HCT116 (cell line): ENCODE results near the gene ALOX12B. TPM values are rescaled to one million over a fixed set of nuclear protein-coding genes. Genes with fewer than 3 reads are reported as not detected.

Experiments used
- ATAC-seq: fragments of 200-7000 bp; cut with Tn5 transposase; 2 replicates; pipeline ENCODE4 v1.9.1; 2020; ENCODE audit warnings: mild to moderate bottlenecking, moderate library complexity
- BruUV-seq: library from RNA; stranded (reverse); fragments of 400-500 nt; replicated peaks from 2 replicates; lab custom pipeline; 2021; lab: Mats Ljungman, UMichigan
- CTCF ChIA-PET: fragments of 300-600 bp; sonication (Branson Sonifier 250); formaldehyde crosslinking; loops from one replicate; lab custom pipeline; 2021; ENCODE audit warnings: antibody characterized with exemption; lab: Charles Lee
- POLR2A ChIA-PET: fragments of 300-600, 350-600 bp; sonication (Branson Sonifier 250); formaldehyde crosslinking; loops from one replicate; lab custom pipeline; 2021; ENCODE audit warnings: antibody characterized with exemption; lab: Charles Lee
- RAD21 ChIA-PET, 2 experiments: fragments of 300-600 bp; sonication (Branson Sonifier 250); formaldehyde crosslinking; loops; one replicate each; lab custom pipeline; 2023; ENCODE audit warnings: low total read pairs in 2 of 2; ENCODE audit not compliant: uncharacterized antibody in 2 of 2, unreplicated experiment in 2 of 2, low non-redundant PET in 1 of 2; lab: Charles Lee
- DNase-seq: peaks from one replicate; pipeline ENCODE4 v3.0.0-alpha.2; 2010; ENCODE audit warnings: low read depth, low spot score
- H2AFZ ChIP-seq: fragments of 200-600 bp; shearing (Covaris generic), sonication (generic); 2 replicates; pipeline ENCODE4 v1.6.1; 2017; ENCODE audit warnings: low read depth, mixed run types, mixed read lengths, antibody characterized with exemption, low read length; ENCODE audit not compliant: poor library complexity, severe bottlenecking
- H3K27ac ChIP-seq: 2 replicates; pipeline ENCODE4 v1.5.1; 2012; ENCODE audit warnings: low read depth, low read length
- H3K27me3 ChIP-seq: fragments of 200-600 bp; sonication (generic); 2 replicates; pipeline ENCODE4 v1.6.1; 2016; ENCODE audit warnings: mixed run types, low read length, mixed read lengths; ENCODE audit not compliant: insufficient read depth
- H3K36me3 ChIP-seq, 2 experiments: fragments of 200-500 bp in 1 of 2; fragments of 200-600 bp in 1 of 2; sonication (Bioruptor generic) in 1 of 2; sonication (generic) in 1 of 2; 2 replicates each; pipeline versions ENCODE4 v1.5.1 to v1.6.1; 2014 to 2016; ENCODE audit warnings: low read length in 2 of 2, inconsistent platforms in 1 of 2, mixed read lengths in 1 of 2, mixed run types in 1 of 2; ENCODE audit not compliant: insufficient read depth in 2 of 2, control insufficient read depth in 1 of 2
- H3K4me1 ChIP-seq, 2 experiments: fragments of 200-600 bp in 1 of 2; sonication (generic) in 1 of 2; 2 replicates each; pipeline versions ENCODE4 v1.5.1 to v1.6.1; 2012 to 2017; ENCODE audit warnings: low read length in 2 of 2, inconsistent platforms in 1 of 2, mild to moderate bottlenecking in 1 of 2, mixed read lengths in 1 of 2, mixed run types in 1 of 2, moderate library complexity in 1 of 2; ENCODE audit not compliant: insufficient read depth in 2 of 2, control insufficient read depth in 1 of 2
- H3K4me2 ChIP-seq: fragments of 200-600 bp; sonication (generic); 2 replicates; pipeline ENCODE4 v1.6.1; 2017; ENCODE audit warnings: mixed run types, low read length, mixed read lengths
- H3K4me3 ChIP-seq, 2 experiments: fragments of 200-600 bp in 1 of 2; sonication (generic) in 1 of 2; replicated peaks in 1 of 2; 2 replicates each; pipeline ENCODE4 v1.5.1; 2011 to 2016; ENCODE audit warnings: low read length in 2 of 2, control low read depth in 1 of 2, low read depth in 1 of 2, mild to moderate bottlenecking in 1 of 2, mixed read lengths in 1 of 2, mixed run types in 1 of 2
- H3K79me2 ChIP-seq: fragments of 200-600 bp; sonication (generic); 2 replicates; pipeline ENCODE4 v1.6.1; 2017; ENCODE audit warnings: mild to moderate bottlenecking, mixed run types, low read length, moderate library complexity, mixed read lengths; ENCODE audit not compliant: insufficient read depth
- H3K9ac ChIP-seq: fragments of 200-600 bp; sonication (generic); 2 replicates; pipeline ENCODE4 v1.6.1; 2016; ENCODE audit warnings: low read length, mixed read lengths
- H3K9me2 ChIP-seq: fragments of 200-600 bp; sonication (generic), shearing (Covaris generic); 2 replicates; pipeline ENCODE4 v1.6.1; 2017; ENCODE audit warnings: mixed run types, mild to moderate bottlenecking, moderate library complexity; ENCODE audit not compliant: insufficient read depth
- H3K9me3 ChIP-seq, 2 experiments: fragments of 200-500 bp in 1 of 2; fragments of 200-600 bp in 1 of 2; sonication (Bioruptor generic) in 1 of 2; sonication (generic) in 1 of 2; 2 replicates each; pipeline ENCODE4 v1.6.1; 2014 to 2017; ENCODE audit warnings: low read length in 2 of 2, mixed read lengths in 2 of 2, inconsistent platforms in 1 of 2, low read depth in 1 of 2, mild to moderate bottlenecking in 1 of 2, mixed run types in 1 of 2, moderate library complexity in 1 of 2; ENCODE audit not compliant: control insufficient read depth in 1 of 2, insufficient read depth in 1 of 2
- H4K20me1 ChIP-seq: fragments of 200-600 bp; sonication (generic), shearing (Covaris generic); 2 replicates; pipeline ENCODE4 v1.6.1; 2017; ENCODE audit warnings: mixed run types, mild to moderate bottlenecking, moderate library complexity; ENCODE audit not compliant: insufficient read depth
- ELF1 ChIP-seq: IDR thresholded peaks from 2 replicates; pipeline ENCODE4 v1.6.1; 2012; ENCODE audit warnings: low read depth, borderline replicate concordance
- FOSL1 ChIP-seq: IDR thresholded peaks from 2 replicates; pipeline ENCODE4 v1.6.1; 2012; ENCODE audit warnings: low read depth
- JUND ChIP-seq: IDR thresholded peaks from 2 replicates; pipeline ENCODE4 v1.6.1; 2012
- intact Hi-C: fragments of 100-400 bp; cut with micrococcal nuclease; formaldehyde crosslinking; loops from 2 replicates; pipeline ENCODE4 v1.10.0; 2022
- total RNA-seq: library from RNA; stranded (reverse); gene quantifications from one replicate; pipeline ENCODE4 v1.2.1, GENCODE V29; 2021; ENCODE audit not compliant: unreplicated experiment
- TF ChIP-seq, protein P1 (sequence below): IDR thresholded peaks from 2 replicates; pipeline ENCODE4 v1.6.1; 2011; ENCODE audit warnings: mild to moderate bottlenecking, low read length, moderate library complexity; ENCODE audit not compliant: insufficient replicate concordance; ENCODE audit errors: extremely low read depth
- TF ChIP-seq, protein P2 (sequence below): IDR thresholded peaks from 2 replicates; pipeline ENCODE4 v1.6.1; 2012
- TF ChIP-seq, protein P3 (sequence below): IDR thresholded peaks from 2 replicates; pipeline ENCODE4 v1.6.1; 2012

ALOX12B gene
- total RNA-seq, 1 experiment from 2014 or later: 3.8 TPM

DNA sequence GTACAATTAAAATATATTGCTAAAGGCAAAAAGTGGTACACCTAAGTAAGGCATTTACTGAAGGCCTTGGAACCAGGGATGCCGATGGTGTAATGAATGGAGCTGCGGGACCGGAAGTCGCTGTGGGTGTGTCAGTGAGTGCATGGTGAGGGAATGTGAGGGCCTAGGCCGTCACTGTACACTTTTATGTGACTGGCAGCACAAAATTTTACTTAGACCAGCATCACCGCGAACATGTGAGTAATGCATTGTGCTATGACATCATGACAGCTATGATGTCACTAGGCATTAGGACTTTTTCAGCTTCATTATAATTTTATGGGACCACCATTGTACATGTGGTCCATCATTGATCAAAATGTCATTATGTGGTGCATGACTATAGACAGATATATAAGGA lies 33.9 kb downstream of the ALOX12B start (continued):
- TF ChIP-seq, protein P1, sequence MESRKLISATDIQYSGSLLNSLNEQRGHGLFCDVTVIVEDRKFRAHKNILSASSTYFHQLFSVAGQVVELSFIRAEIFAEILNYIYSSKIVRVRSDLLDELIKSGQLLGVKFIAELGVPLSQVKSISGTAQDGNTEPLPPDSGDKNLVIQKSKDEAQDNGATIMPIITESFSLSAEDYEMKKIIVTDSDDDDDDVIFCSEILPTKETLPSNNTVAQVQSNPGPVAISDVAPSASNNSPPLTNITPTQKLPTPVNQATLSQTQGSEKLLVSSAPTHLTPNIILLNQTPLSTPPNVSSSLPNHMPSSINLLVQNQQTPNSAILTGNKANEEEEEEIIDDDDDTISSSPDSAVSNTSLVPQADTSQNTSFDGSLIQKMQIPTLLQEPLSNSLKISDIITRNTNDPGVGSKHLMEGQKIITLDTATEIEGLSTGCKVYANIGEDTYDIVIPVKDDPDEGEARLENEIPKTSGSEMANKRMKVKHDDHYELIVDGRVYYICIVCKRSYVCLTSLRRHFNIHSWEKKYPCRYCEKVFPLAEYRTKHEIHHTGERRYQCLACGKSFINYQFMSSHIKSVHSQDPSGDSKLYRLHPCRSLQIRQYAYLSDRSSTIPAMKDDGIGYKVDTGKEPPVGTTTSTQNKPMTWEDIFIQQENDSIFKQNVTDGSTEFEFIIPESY: no peak
- TF ChIP-seq, protein P2, sequence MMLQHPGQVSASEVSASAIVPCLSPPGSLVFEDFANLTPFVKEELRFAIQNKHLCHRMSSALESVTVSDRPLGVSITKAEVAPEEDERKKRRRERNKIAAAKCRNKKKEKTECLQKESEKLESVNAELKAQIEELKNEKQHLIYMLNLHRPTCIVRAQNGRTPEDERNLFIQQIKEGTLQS: no peak
- TF ChIP-seq FOSL1: no peak
- TF ChIP-seq, all 23 proteins: peak for 0

DNA sequence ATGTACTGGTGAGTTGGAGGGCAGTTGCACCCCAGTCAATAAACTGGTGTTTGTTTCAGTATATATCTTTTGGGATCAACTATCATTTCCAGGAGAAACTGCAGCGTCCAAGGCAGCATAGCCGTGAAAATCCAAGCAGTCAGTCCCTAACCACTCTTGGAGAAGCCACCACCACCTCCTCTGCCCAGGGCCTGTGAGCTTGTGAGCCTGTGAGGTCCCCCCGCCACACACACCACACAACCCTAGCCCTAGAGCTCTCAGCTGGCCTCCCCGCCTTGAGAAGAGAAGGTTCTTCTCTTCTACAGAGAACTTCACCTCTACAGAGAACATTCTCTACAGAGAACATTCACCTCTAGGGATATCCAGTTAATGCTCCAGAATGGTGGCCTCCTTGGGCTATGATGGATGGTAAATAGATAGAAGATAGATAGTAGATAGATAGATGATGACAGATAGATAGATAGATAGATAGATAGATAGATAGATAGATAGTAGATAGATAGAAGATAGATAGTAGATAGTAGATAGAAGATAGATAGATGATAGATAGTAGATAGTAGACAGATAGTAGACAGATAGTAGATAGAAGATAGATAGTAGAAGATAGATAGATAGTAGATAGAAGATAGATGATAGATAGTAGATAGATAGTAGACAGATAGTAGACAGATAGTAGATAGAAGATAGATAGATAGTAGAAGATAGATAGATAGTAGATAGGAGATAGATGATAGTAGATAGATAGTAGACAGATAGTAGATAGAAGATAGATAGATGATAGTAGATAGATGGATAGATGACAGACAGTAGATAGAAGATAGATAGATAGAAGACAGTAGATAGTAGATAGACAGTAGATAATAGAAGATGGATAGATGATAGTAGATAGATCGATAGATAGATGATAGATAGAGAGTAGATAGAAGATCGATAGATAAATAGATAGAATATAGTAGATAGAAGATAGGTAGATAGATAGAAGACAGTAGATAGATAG lies 35.0 kb downstream of the ALOX12B start:
- POLR2A ChIA-PET: no interaction called here

More for the DNA sequence above, 35.0 kb downstream of the ALOX12B start:
- BruUV-seq: no TSS peak
- Histone ChIP-seq H3K9me3 (no peaks in the 10 kb centered on the region), H3K27ac (no peak overlapping the region), H3K79me2 (no peaks in the 10 kb centered on the region), H3K9me2 (no peaks in the 10 kb centered on the region), H3K36me3 (no peaks in the 10 kb centered on the region), H3K27me3 (no peaks in the 10 kb centered on the region), H3K4me1 (peaks cover 0 to 5% of the 10 kb centered on the region in 2 experiments; a peak in 1 of 4 replicates), H3K9ac (no peak overlapping the region), H3K4me3 (no peak overlapping the region), H3K4me2 (no peak overlapping the region), H4K20me1 (no peaks in the 10 kb centered on the region), H2AFZ (no peak overlapping the region)
- DNase-seq: no peak
- no peak for ATAC-seq
- intact Hi-C loops: no loop called here
- CTCF ChIA-PET: interaction anchor here (1.6 kb wide), 1 partner anchor 11 kb away, joined by 4 read pairs; no protein-coding TSS in a partner anchor
- RAD21 ChIA-PET: no interaction called here
- TF ChIP-seq, protein P3, sequence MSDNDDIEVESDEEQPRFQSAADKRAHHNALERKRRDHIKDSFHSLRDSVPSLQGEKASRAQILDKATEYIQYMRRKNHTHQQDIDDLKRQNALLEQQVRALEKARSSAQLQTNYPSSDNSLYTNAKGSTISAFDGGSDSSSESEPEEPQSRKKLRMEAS: no peak
- TF ChIP-seq JUND (no peak), ELF1 (no peak)
- TF ChIP-seq, protein P2: no peak
